ENCODE data around the gene IFNA5. TPM values are rescaled to one million over a fixed set of nuclear protein-coding genes. Genes with fewer than 3 reads are reported as not detected.

IFNA5 gene
- not detected in 2 replicates for total RNA-seq (2014; rRNA removed)
- polyA plus RNA-seq (2012) = not detected

DNA sequence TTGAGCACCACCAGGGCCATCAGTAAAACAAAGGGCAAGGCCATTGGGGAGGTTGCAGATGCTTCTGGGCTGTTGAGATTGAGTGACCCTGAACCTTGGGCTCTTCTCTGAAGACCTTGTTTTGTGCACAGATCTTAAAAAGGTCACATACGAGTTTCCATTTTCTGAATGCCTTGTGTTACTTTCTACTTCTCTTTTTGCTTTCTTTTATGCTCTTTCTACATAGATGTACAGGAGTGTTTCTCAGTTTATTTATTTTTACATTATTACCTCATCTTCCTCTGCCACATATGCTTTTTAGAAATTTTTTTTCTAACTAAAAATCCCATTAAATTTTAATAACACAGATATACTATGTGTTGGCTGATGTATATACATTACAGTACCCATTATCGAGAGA is at the start of gene IFNA5:
Gene IFNA5 (minus strand): TSS at position 101 of the 400 bp plus-strand sequence. CDS start 57 bp downstream, at position 44.
- DNase-seq (ENCODE audit: low read depth) = no peak

DNA sequence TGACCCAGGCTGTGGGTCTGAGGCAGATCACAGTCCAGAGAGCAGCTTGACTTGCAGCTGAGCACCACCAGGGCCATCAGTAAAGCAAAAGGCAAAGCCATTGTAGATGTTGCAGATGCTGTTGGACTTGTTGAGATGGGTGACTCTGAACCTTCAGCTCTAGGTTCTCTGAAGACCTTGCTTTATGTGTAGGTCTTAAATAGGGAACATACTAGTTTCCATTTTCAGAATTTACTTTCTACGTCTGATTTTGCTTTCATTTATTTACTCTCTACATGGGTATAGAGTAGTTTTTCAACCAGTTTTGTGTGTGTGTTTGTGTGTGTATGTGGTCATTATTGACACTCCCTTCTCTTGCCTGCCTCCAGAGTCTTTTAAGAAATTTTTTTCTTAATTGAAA is 45.7 kb upstream of the IFNA5 start, which contains the start of gene IFNA6:
Gene IFNA6 (minus strand): TSS at position 101 of the 400 bp plus-strand sequence. CDS start 0 bp downstream, at position 101.
- no peak for DNase-seq (ENCODE audit: low read depth)

DNA sequence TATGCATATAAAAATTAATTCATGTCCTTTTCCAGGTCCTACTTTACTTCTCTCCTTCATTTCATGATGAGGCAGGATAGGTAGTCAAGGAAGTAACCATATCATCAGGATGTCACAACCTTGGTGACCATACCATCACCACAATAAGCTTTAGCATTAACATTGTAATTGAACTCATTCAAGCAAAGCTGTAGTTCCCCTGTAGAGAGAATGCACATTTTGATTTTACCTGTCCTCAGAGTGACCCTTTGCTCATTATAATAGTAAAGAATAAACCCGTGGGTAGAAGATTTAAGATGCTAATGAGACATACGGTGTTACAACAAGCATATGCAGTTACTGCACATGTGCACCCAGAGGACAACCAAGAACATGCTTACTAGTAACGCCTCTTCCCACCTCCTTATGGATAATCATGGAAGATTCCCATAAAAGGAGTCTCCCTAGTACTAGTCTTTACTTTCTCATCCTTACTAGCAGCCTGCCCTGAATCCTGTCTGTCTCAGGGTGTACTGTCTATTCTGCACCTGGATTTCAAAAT is 43.4 kb upstream of the IFNA5 start:
- no peak for DNase-seq (ENCODE audit: low read depth)

GRCh38 chr9:21340735-21341134 is 35.6 kb upstream of the IFNA5 start:
- no peak for DNase-seq (ENCODE audit: low read depth)

DNA sequence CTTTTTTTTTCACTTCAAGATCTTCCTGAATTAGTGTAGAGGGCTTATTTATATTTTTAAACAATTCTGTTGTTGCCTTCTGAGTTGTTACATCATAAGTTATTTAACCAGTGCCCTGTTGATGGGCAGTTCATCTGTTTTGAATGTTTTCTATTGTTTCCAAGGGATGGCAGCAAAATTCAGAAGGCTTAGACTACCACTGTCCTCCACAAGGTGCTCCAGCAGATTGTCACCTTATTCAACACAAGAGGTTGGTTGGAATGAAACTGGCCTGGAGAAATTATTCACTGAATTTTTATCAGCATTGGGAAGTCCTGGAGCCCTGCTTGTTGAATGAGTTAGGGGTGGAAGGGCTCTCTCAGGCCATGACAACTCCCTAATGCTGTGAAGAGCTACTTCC is 31.3 kb upstream of the IFNA5 start:
- DNase-seq (ENCODE audit: low read depth) = peak; percentile 26

- peak; percentile 89 for DNase-seq (ENCODE audit: low read depth)
Measured at GRCh38 chr9:21334701-21335632, 29.9 kb upstream of the IFNA5 start, which contains the start of gene KLHL9. KLHL9 (minus strand) TSS chr9:21335404; CDS start chr9:21334859, 545 bp downstream.

DNA sequence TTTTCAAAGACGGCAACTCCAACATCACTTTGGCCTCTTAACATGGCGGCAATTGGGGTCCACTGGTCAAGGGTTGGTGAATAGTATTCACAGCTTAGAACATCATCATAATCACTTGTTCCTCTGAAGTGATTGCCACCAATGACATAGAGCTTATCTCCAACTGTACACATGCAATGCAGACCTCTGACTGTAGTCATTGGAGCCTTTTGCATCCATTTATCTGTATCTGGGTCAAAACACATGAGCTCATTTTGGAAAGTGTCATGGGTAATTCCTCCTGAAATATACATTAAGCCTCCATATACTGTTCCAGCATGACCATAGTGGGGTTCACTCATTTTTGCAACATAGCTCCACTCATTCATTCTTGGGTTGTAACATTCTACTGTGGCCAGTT is 28.1 kb upstream of the IFNA5 start:
- DNase-seq (ENCODE audit: low read depth) = no peak

- DNase-seq (ENCODE audit: low read depth) = no peak
Measured at GRCh38 chr9:21331676-21332402, 26.7 kb upstream of the IFNA5 start.

GRCh38 chr9:21326526-21327139 is 21.5 kb upstream of the IFNA5 start:
- DNase-seq (ENCODE audit: low read depth) = peak; percentile 41

- peak; percentile 8 for DNase-seq (ENCODE audit: low read depth)
Measured at GRCh38 chr9:21324047-21324446, 18.9 kb upstream of the IFNA5 start.

- DNase-seq (ENCODE audit: low read depth) = no peak
Measured at GRCh38 chr9:21322911-21323461, 17.9 kb upstream of the IFNA5 start.

- DNase-seq (ENCODE audit: low read depth) = no peak
Measured at GRCh38 chr9:21320465-21320864, 15.4 kb upstream of the IFNA5 start.

DNA sequence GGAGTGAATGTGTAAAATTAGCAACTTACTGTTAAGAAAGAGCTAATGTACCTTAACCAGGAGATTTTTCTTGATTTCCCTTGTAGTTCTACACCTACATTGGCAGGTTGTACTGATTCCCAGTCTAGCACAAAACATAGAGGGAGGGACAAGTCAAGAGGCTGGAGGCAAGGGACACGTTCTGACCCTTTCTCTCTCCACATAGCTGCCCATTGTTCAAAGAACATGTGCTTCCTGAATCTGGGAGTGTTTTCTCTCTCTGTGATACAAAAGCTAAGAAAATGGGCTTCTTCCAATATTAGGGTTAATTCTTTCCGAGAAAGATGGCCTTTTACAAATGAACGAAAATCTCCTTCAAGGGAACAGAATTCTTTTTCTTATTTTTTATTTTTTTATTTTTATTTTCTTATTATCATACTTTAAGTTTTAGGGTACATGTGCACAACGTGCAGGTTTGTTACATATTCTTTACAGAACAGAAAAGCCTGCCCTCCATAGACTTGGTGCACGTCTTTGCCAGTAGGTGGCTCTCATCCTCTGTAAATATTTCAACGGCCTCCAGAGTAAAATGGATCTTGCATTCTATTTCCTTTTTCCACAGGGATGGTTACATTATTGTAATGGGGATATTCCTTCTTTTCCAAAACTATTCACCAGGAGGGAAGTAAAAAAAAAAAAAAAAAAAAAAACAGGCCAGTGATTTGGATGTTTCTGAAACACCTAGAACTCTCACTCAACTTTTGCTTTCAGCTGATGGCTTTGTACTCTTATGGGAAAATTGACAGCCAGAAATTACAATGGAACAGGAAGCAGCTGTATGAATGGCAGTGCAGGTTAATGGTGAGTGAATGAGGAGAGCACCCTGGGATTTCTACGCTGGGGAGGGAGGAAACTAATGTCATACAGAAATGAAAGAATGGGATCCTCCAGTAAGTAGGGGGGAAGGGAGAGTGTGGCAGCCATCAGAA is 13.1 kb upstream of the IFNA5 start:
- peak; percentile 48 for DNase-seq (ENCODE audit: low read depth)

DNA sequence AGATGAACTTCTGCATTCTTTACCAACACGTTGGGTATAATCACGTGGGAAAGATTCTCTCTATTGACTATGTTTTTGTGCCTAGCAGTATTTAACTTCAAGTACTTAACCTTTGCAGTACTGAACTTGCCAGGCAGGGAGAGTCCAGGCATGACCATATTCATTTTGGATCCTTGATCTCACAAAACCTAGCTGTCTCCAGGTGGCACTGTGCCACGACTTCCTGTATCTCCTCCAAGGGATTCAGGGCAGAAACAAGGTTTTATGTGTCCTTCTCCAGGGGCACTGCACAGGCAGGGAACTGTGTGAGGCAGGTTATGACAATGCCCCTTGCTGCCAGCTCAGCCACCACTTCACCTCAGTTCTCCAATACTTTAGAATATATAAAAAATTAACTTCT is 11.7 kb upstream of the IFNA5 start:
- no peak for DNase-seq (ENCODE audit: low read depth)

DNA sequence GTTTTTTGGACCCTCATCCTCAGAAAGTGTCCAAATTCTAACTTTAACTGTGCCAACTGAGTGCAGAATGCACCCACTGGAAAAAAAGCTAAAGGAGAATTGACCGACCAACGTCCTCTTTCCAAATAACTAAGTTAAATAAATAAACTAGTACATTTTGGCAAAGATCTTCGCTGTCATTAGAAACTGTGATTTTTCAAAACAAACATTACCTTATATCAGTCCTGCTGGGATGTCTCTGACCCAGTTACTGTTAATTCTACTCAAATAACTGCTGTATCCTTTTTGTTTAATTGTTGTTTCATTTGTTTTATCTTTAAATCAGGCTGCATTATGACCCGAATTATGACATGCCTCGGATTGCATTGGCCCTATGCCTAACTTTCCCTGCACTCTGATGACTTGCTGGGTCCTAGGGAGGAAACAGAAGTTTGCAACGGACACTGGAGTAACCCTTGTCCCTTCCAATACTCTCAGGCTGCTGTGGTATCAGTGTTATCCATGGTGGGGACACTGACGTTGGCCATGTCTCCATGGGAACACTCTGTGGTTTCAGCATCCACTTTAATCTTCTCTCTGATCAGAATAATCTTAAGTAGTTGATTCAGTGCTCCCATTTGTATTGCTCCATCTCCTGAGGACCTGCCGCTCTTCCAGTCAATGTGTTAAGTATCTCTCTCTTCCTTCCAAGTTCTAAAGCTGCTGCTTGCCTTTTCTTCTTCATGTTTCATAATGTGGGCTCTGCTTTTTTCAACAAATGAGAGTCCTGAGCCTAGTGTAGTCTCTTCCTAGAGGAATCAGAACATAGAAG is 11.1 kb upstream of the IFNA5 start:
- DNase-seq (ENCODE audit: low read depth) = no peak

GRCh38 chr9:21314152-21314551 is 9.0 kb upstream of the IFNA5 start:
- DNase-seq (ENCODE audit: low read depth) = no peak

- no peak for DNase-seq (ENCODE audit: low read depth)
Measured at GRCh38 chr9:21311889-21312288, 6.8 kb upstream of the IFNA5 start.

- DNase-seq (ENCODE audit: low read depth) = no peak
Measured at GRCh38 chr9:21295992-21296391, 9.1 kb downstream of the IFNA5 start.

DNA sequence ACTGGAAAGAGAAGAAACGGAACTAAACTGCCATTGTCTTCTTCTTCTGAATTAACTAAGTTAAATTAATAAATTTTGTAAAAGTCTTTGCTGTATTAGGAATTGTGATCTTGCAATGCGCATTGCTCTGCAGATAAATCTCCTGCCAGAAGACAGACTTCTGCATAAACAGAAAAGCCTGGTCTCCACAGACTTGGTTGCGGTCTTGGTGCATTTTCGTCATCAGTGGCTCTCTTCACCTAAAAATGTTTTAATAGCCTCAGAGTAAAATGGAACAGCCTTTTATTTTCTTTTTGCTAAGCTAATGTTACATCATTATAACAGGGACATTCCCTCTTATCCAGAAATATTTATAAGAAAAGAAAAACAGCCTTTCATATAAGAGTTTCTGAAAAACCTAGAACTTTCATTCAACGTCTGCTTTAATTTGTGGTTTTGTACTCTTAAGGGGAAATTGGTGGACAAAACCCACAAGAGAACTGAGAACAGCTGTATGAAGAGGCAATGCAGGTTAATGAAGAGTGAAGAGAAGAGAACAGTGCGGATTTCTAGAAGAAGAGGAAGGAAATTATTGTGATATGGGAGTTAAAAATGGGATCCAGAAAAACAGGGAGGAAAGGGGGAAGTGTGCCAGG is 10.1 kb downstream of the IFNA5 start:
- DNase-seq (ENCODE audit: low read depth) = no peak
